DMS79 (cell line): ENCODE results near the gene FCGR3B.
"Not testable (repeated sequence)": the region's sequence is repeated elsewhere in the genome, so short reads cannot be mapped to it uniquely, and the experiment has no call there.

Source experiments
- DNase-seq: peaks from one replicate; lab custom pipeline; 2025; lab: John Stamatoyannopoulos, UW

FCGR3B gene

GRCh38 chr1:161631076-161631475 lies at the start of gene FCGR3B:
FCGR3B (minus strand) TSS chr1:161631176; CDS start chr1:161631094, 82 bp downstream.
- no peak for DNase-seq

GRCh38 chr1:161678500-161678899 lies 47.5 kb upstream of the FCGR3B start:
- DNase-seq: no peak

- no peak for DNase-seq
Measured at GRCh38 chr1:161676958-161677689, 46.1 kb upstream of the FCGR3B start.

GRCh38 chr1:161676441-161676840 lies 45.5 kb upstream of the FCGR3B start:
- no peak for DNase-seq

- DNase-seq: not testable (repeated sequence)
Measured at GRCh38 chr1:161674908-161675307, 43.9 kb upstream of the FCGR3B start.

GRCh38 chr1:161674447-161674846 lies 43.5 kb upstream of the FCGR3B start:
- not testable (repeated sequence) for DNase-seq

GRCh38 chr1:161673437-161673836 lies 42.5 kb upstream of the FCGR3B start:
- DNase-seq: not testable (repeated sequence)

DNA sequence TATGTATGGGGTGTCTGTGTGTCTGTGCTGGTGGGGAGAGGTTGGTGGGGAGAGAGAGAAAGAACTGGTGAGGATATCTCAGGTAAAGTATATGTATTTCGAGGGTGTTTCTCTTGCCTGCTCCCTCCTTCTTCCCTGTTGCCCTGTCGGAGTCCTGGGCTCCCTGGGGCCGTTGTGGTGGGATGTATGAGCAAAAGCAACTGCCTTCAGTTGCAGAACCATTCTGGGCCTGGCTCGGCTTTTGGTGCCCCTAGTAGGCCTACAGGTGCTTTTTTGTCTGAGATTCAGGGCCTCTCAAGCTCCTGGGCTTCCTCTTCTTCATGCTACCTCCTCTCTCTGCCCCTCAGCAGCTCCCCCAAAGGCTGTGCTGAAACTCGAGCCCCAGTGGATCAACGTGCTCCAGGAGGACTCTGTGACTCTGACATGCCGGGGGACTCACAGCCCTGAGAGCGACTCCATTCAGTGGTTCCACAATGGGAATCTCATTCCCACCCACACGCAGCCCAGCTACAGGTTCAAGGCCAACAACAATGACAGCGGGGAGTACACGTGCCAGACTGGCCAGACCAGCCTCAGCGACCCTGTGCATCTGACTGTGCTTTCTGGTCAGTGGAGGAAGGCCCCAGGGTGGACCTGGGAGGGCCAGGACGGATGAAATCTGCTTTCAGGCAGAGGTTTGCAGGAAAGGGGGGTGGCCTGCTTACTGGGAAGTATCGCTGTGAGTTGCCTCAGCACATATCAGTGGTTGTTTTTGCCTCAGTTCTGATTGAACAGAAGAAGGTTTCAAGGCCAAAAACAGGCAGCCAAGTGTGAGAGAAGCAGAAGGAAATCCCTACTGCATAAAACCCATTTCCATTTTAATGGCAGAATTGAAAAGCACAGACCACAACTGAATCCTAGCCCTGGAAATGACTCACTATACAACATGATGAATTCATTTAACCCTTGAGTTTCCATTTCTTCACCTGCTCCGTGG lies 40.4 kb upstream of the FCGR3B start:
- DNase-seq: not testable (repeated sequence)

DNA sequence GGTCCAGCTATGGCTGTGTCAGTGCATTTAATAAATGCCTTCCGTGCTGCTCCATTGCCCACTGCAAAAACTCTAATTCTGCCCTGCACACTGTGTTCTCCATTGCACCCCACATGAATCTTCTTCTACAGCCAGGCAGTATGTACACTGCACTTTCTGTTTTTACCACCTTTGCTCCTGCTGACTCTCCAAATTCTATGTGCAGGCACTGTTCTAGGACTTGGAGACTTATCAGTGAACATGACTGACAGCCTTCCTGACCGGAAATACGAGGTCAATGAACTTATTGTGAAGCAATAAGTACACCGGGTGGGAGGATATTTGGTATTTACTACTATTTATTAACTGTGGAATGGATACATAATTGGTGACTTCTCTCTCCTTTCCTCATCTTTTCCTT lies 33.7 kb upstream of the FCGR3B start:
- DNase-seq: not testable (repeated sequence)

GRCh38 chr1:161663569-161663968 lies 32.6 kb upstream of the FCGR3B start:
- not testable (repeated sequence) for DNase-seq

DNA sequence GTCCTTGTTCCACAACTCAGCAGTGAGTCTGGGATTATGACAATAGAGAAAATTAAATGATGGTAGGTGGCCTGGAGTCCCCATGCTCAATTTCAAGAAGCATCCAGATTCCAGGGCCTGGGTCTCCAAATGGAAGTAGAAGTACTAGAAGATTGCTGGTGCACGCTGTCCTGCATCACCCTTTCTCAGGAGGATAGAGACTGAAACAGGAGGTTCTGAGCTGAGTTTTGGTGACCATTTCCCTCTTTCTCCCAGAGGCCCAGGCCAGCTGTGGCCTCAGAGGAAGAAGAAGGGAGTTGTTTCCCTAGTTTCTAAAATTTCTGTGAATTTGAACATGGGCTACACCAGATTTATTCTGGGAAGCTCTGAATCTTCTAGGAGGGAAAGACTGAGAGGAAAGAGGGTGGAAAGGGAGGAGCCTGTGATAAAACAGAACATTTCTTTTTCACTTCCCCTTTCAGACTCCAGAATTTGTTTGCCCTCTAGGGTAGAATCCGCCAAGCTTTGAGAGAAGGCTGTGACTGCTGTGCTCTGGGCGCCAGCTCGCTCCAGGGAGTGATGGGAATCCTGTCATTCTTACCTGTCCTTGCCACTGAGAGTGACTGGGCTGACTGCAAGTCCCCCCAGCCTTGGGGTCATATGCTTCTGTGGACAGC lies 31.8 kb upstream of the FCGR3B start, which contains the start of gene FCGR2B:
Gene FCGR2B (plus strand): TSS at position 460 of the 656 bp plus-strand sequence. CDS start 99 bp downstream, at position 559.
- not testable (repeated sequence) for DNase-seq

DNA sequence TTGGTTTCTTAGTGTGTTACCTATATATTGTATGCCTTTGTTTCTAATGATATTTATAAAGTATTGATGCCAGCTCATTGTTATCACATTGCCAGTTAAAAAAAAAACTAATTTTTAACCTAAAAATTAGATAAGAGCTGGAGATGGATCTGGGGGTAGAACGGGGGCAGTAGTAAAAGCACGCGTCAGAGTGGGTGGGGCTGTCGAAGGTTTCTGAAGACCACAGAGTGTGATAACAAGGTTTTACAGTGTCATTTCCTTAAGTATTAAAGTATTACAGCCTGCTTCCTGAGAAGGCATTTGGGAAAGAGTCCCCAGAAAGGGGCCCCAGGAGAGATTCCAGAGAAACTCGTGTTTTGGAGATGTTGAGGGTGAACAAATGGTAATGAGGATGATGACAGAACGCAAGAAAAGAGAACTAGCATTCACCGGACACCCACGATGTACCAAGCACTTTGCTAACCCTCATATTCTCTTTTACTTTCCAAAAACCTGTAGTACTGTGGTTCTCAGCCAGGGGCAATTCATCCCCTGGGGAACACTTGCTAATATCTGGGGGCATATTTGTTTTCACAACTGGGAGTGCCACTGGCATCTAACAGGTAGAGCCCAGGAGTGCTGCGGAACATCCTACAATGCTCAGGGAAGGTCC lies 30.8 kb upstream of the FCGR3B start:
- DNase-seq: not testable (repeated sequence)

DNA sequence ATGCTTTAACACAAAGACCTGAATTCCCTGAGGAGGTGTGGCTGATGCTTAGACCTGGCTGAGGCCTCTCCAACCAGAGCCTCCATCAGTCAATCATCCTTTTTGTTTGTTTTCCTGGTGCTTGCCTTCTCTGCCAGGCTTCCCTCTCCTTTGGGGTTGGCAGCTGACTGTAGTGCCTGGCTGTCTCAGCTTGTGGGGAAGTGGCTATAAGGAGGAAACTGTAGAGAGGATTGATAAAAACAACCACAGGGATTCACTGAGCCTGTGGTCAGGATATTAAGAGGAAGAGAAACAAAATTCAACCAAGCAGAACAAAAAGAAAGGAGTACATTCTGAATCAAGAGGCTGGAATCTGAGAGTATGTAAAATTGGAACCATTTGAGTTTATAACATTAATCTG lies 27.5 kb upstream of the FCGR3B start:
- not testable (repeated sequence) for DNase-seq

DNA sequence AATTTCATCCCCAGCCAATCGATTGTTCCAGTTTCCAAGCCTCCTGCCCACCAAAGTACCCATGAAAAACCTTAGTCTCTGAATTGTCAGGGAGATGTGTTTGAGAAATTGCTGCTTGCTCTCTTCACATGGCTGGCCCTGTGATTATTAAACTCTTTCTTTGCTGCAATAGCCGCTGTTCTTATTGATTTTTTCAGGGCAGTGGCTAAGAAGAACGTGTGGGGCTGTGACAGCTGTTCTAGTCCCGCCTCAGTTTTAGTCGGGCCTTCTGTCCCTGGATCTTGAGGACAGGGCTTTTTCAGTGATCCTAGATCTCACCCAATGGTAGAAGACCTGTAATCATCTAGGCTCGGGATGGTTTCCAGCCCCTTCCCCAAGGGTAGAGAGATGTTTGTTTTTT lies 23.0 kb upstream of the FCGR3B start:
- DNase-seq: not testable (repeated sequence)

GRCh38 chr1:161653541-161653940 lies 22.6 kb upstream of the FCGR3B start:
- DNase-seq: not testable (repeated sequence)

GRCh38 chr1:161647507-161648360 lies 16.8 kb upstream of the FCGR3B start:
- not testable (repeated sequence) for DNase-seq

DNA sequence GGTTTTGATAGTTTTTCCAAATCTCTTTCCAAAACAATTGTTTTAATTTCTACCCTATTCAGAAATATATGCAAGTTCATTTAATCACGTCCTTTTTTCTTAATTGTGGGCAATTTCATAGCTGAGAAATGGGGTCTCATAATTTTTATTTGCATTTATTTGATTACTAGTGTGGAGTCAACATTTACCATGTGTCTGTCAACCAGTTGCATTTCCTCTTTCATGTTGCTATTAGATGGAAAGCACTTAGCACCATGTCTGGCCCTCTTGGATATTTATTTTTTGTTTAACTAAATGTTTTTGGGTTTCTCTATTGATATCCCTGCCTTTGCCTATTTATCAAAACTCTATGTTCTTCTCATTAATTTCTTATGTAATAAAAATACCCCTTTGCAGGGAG lies 13.9 kb upstream of the FCGR3B start:
- DNase-seq: not testable (repeated sequence)

DNA sequence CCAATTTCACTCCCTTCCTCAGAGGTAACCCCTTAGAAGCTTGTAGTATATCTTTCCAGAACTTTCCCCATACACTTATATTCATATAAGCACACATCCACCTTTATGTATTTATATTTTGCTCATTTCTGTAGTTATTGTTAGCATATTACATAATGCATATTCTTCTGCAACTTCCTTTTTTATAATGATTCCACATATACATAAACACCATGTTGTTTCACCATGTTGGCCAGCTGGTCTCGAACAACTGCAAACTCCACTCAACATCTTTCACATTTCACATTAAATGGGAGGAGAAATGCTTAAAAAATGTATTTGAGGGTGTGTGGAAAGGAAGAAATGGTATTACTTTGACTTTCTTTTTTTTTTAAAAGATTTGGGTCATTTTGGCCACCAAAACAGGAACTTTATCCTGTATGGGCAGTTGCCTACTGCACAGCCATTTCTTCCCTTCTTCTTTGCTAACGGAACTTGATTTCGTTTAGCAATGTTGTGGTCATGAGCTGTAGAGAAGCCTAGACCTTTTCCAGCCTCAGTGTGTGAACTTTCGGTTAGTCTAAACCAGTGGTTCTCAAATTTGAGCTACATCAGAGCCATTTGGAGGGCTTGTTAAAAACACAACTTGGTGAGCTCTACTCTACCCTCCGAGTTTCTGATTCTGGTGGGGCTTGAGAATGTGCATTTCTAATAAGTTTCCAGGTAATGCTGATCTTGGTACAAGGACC lies 12.7 kb upstream of the FCGR3B start:
- not testable (repeated sequence) for DNase-seq

DNA sequence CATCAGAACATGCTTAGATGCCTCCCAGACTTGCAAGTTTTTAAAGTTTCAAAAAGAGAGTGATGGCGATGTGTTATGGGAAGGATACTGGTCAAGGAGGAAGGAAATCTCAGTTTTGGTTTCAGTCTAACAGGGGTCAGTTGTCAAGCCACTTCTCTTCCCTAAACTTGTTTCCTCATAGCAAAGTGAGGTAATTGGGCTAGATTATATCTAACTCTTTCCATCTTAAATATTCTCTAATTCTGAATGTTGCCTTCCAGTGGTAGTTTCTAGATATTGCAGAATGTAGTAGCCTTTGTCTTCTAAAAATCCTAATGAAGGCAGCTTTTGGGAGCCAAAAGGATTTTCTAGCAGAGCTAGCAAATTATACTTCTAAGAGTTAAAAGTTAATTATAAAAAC lies 11.7 kb upstream of the FCGR3B start:
- DNase-seq: not testable (repeated sequence)

GRCh38 chr1:161639203-161639602 lies 8.2 kb upstream of the FCGR3B start:
- DNase-seq: not testable (repeated sequence)
